H54 (cell line): ENCODE results near the gene SNX18.
"Not testable (repeated sequence)": the region's sequence is repeated elsewhere in the genome, so short reads cannot be mapped to it uniquely, and the experiment has no call there.

Source experiments
- DNase-seq: peaks from one replicate; pipeline ENCODE4 v3.0.0; 2011; ENCODE audit warnings: low spot score, mixed read lengths; ENCODE audit not compliant: insufficient read length
- FAIRE-seq: peaks from 3 replicates; lab custom pipeline; 2011; peaks lifted over from hg19 to GRCh38; lab: Jason Lieb, UNC
- POLR2A ChIP-seq: IDR thresholded peaks from 2 replicates; pipeline ENCODE4 v1.6.1; 2011; ENCODE audit warnings: low read depth, mild to moderate bottlenecking, low read length

The SNX18 gene

GRCh38 chr5:54517512-54518145, at the start of gene SNX18:
Gene SNX18 (plus strand): TSS chr5:54517759. CDS start chr5:54517953, 194 bp downstream.
- TF ChIP-seq POLR2A = peak; percentile 90
- FAIRE-seq (no peak), DNase-seq (peak; percentile 88)

- DNase-seq (no peak), FAIRE-seq (no peak)
- no peak for TF ChIP-seq POLR2A
Observed at GRCh38 chr5:54469622-54470021, 47.9 kb upstream of the SNX18 start.

- TF ChIP-seq POLR2A = no peak
- FAIRE-seq (no peak), DNase-seq (no peak)
Observed at GRCh38 chr5:54470128-54470527, 47.4 kb upstream of the SNX18 start.

GRCh38 chr5:54470677-54471076, 46.9 kb upstream of the SNX18 start:
- no peak for TF ChIP-seq POLR2A
- no peak for DNase-seq
- FAIRE-seq = no peak

GRCh38 chr5:54471398-54471797, 46.2 kb upstream of the SNX18 start:
- DNase-seq (no peak), FAIRE-seq (no peak)
- no peak for TF ChIP-seq POLR2A

GRCh38 chr5:54476682-54477081, 40.9 kb upstream of the SNX18 start:
- no peak for FAIRE-seq
- DNase-seq = no peak
- no peak for TF ChIP-seq POLR2A

- no peak for TF ChIP-seq POLR2A
- no peak for DNase-seq
- no peak for FAIRE-seq
Observed at GRCh38 chr5:54477941-54478478, 39.5 kb upstream of the SNX18 start.

- DNase-seq = no peak
- FAIRE-seq = no peak
- no peak for TF ChIP-seq POLR2A
Observed at GRCh38 chr5:54480296-54480695, 37.3 kb upstream of the SNX18 start.

- no peak for FAIRE-seq
- no peak for TF ChIP-seq POLR2A
Observed at GRCh38 chr5:54484219-54484894, 33.2 kb upstream of the SNX18 start.

GRCh38 chr5:54485659-54486058, 31.9 kb upstream of the SNX18 start:
- DNase-seq, FAIRE-seq: not testable (repeated sequence)

More at GRCh38 chr5:54484219-54484894, 33.2 kb upstream of the SNX18 start:
- DNase-seq = no peak

- DNase-seq, FAIRE-seq: not testable (repeated sequence)
Observed at GRCh38 chr5:54489648-54489979, 27.9 kb upstream of the SNX18 start.

GRCh38 chr5:54491326-54491725, 26.2 kb upstream of the SNX18 start:
- no peak for TF ChIP-seq POLR2A

GRCh38 chr5:54492178-54492577, 25.4 kb upstream of the SNX18 start:
- DNase-seq = no peak
- no peak for TF ChIP-seq POLR2A
- FAIRE-seq = no peak

More at GRCh38 chr5:54491326-54491725, 26.2 kb upstream of the SNX18 start:
- DNase-seq (no peak), FAIRE-seq (no peak)

- FAIRE-seq = no peak
- DNase-seq = no peak
- TF ChIP-seq POLR2A = no peak
Observed at GRCh38 chr5:54495027-54495426, 22.5 kb upstream of the SNX18 start.

- no peak for FAIRE-seq
- TF ChIP-seq POLR2A = no peak
- DNase-seq = no peak
Observed at GRCh38 chr5:54514291-54514690, 3.3 kb upstream of the SNX18 start.
